HepG2 (cell line): ENCODE results near the gene IL17RA. TPM values are rescaled to one million over a fixed set of nuclear protein-coding genes. Genes with fewer than 3 reads are reported as not detected.

Experiments used
- ATAC-seq: fragments of 200-7000 bp; cut with Tn5 transposase; 3 replicates; pipeline ENCODE4 v1.9.1; 2020; ENCODE audit warnings: mild to moderate bottlenecking, moderate library complexity
- BruUV-seq: library from RNA; stranded (reverse); fragments of 400-500 nt; replicated peaks from 2 replicates; lab custom pipeline; 2021; lab: Mats Ljungman, UMichigan
- CTCF ChIA-PET: fragments of 300-600 bp; formaldehyde crosslinking; extraction: SDS; loops from one replicate; lab custom pipeline; 2021; ENCODE audit warnings: low total read pairs, inconsistent platforms, low intra/inter-chr PET ratio; lab: Yijun Ruan, JAX
- POLR2A ChIA-PET: fragments of 350-600 bp; sonication (Branson Sonifier 250); formaldehyde crosslinking; loops from one replicate; lab custom pipeline; 2020; ENCODE audit warnings: antibody characterized with exemption, inconsistent platforms; lab: Yijun Ruan, JAX
- DNase-seq: peaks from one replicate; pipeline ENCODE4 v3.0.0-alpha.2; 2015; ENCODE audit warnings: low spot score
- FAIRE-seq: peaks from 3 replicates; lab custom pipeline; 2011; peaks lifted over from hg19 to GRCh38; lab: Jason Lieb, UNC
- H2AFZ ChIP-seq: one replicate; pipeline ENCODE4 v1.6.1; 2011; ENCODE audit warnings: low read length, inconsistent platforms
- H3K27ac ChIP-seq: fragments of 300-600 bp; 3 replicates; pipeline ENCODE4 v1.8.0; 2011; ENCODE audit warnings: mixed run types, mild to moderate bottlenecking, mixed read lengths, low read length, inconsistent platforms; ENCODE audit not compliant: insufficient read depth; ENCODE audit errors: extremely low read length
- H3K27me3 ChIP-seq, 2 experiments: fragments of 200-600 bp in 1 of 2; 2 replicates in 1 of 2; 3 replicates in 1 of 2; pipeline versions ENCODE4 v1.6.0 to v1.8.0; 2011; ENCODE audit warnings: low read length in 2 of 2, mild to moderate bottlenecking in 2 of 2, moderate library complexity in 2 of 2, inconsistent platforms in 1 of 2; ENCODE audit not compliant: insufficient read depth in 2 of 2, control insufficient read depth in 1 of 2
- H3K36me3 ChIP-seq, 2 experiments: fragments of 200-600 bp in 1 of 2; replicated peaks in 1 of 2; 2 replicates in 1 of 2; 3 replicates in 1 of 2; pipeline versions ENCODE4 v1.5.1 to v1.8.0; 2011; ENCODE audit warnings: low read length in 2 of 2, inconsistent platforms in 1 of 2; ENCODE audit not compliant: insufficient read depth in 2 of 2, control insufficient read depth in 1 of 2
- H3K4me1 ChIP-seq: 2 replicates; pipeline ENCODE4 v1.5.1; 2012; ENCODE audit warnings: low read length, inconsistent platforms; ENCODE audit not compliant: insufficient read depth
- H3K4me2 ChIP-seq: 2 replicates; pipeline ENCODE4 v1.6.0; 2011; ENCODE audit warnings: low read depth, low read length, inconsistent platforms
- H3K4me3 ChIP-seq, 3 experiments: fragments of 200-600 bp in 1 of 3; sonication (generic), shearing (Covaris generic) in 1 of 3; replicated peaks in 1 of 3; 2 replicates each; pipeline ENCODE4 v1.5.1; 2011 to 2016; ENCODE audit warnings: low read length in 3 of 3, inconsistent platforms in 2 of 3, low read depth in 2 of 3, mild to moderate bottlenecking in 2 of 3, control low read depth in 1 of 3, mixed read lengths in 1 of 3; ENCODE audit not compliant: insufficient read depth in 1 of 3
- H3K79me2 ChIP-seq: one replicate; pipeline ENCODE4 v1.6.1; 2011; ENCODE audit warnings: low read length, inconsistent platforms; ENCODE audit not compliant: insufficient read depth
- H3K9ac ChIP-seq: 2 replicates; pipeline ENCODE4 v1.6.0; 2011; ENCODE audit warnings: mild to moderate bottlenecking, low read depth, low read length, inconsistent platforms; ENCODE audit not compliant: insufficient read depth
- H3K9me3 ChIP-seq: 2 replicates; pipeline ENCODE4 v1.5.1; 2012; ENCODE audit warnings: mild to moderate bottlenecking, low read length
- H4K20me1 ChIP-seq: 2 replicates; pipeline ENCODE4 v1.6.0; 2011; ENCODE audit warnings: inconsistent platforms, mild to moderate bottlenecking, low read length, moderate library complexity; ENCODE audit not compliant: insufficient read depth
- KLF9 ChIP-seq: IDR thresholded peaks from 2 replicates; pipeline ENCODE4 v1.6.1; 2016; ENCODE audit warnings: low read depth
- ONECUT2 ChIP-seq: sonication (generic); formaldehyde crosslinking; IDR thresholded peaks from 2 replicates; pipeline ENCODE4 v1.4.0; 2020; ENCODE audit warnings: missing genetic modification reagents
- SP2 ChIP-seq: sonication (generic); formaldehyde crosslinking; IDR thresholded peaks from 2 replicates; pipeline ENCODE4 v1.5.1; 2020; ENCODE audit warnings: mild to moderate bottlenecking, missing genetic modification reagents
- TARDBP ChIP-seq: sonication (generic); formaldehyde crosslinking; IDR thresholded peaks from 2 replicates; pipeline ENCODE4 v1.8.0; 2022; ENCODE audit warnings: mild to moderate bottlenecking, missing genetic modification reagents
- ZKSCAN8 ChIP-seq: IDR thresholded peaks from 2 replicates; pipeline ENCODE4 v1.6.1; 2016; ENCODE audit warnings: borderline replicate concordance, missing genetic modification reagents, missing compliant biosample characterization
- ZMYM4 ChIP-seq: sonication (generic); formaldehyde crosslinking; IDR thresholded peaks from 2 replicates; pipeline ENCODE4 v1.8.1; 2023; ENCODE audit warnings: mild to moderate bottlenecking, missing genetic modification reagents
- ZNF207 ChIP-seq: fragments of 450-650 bp; IDR thresholded peaks from 2 replicates; pipeline ENCODE4 v1.6.1; 2016; ENCODE audit warnings: antibody characterized with exemption, borderline replicate concordance
- ZNF331 ChIP-seq: sonication (generic); formaldehyde crosslinking; IDR thresholded peaks from 2 replicates; pipeline ENCODE4 v1.4.0; 2020; ENCODE audit warnings: missing genetic modification reagents
- ZNF350 ChIP-seq: sonication (generic); formaldehyde crosslinking; IDR thresholded peaks from 2 replicates; pipeline ENCODE4 v1.4.0; 2020; ENCODE audit warnings: mild to moderate bottlenecking, low read depth, missing genetic modification reagents, borderline replicate concordance
- ZNF446 ChIP-seq: sonication (generic); formaldehyde crosslinking; IDR thresholded peaks from 2 replicates; pipeline ENCODE4 v1.5.0; 2020; ENCODE audit warnings: mild to moderate bottlenecking, missing genetic modification reagents
- ZNF556 ChIP-seq: sonication (generic); formaldehyde crosslinking; IDR thresholded peaks from 2 replicates; pipeline ENCODE4 v1.4.0; 2020; ENCODE audit warnings: mild to moderate bottlenecking, missing genetic modification reagents, borderline replicate concordance
- ZNF607 ChIP-seq: sonication (generic); formaldehyde crosslinking; IDR thresholded peaks from 2 replicates; pipeline ENCODE4 v1.5.1; 2020; ENCODE audit warnings: missing genetic modification reagents, mild to moderate bottlenecking, borderline replicate concordance
- ZNF766 ChIP-seq: sonication (generic); formaldehyde crosslinking; IDR thresholded peaks from 2 replicates; pipeline ENCODE4 v1.5.0; 2020; ENCODE audit warnings: missing genetic modification reagents, borderline replicate concordance
- WGBS: methylation state at CpG from one replicate; pipeline ENCODE4 v1.1.6; 2017; ENCODE audit warnings: low lambda C conversion rate; 5-methylcytosine and 5-hydroxymethylcytosine counted together
- in situ Hi-C: cut with HindIII; loops from 2 replicates; pipeline ENCODE4 v1.10.0; 2017; ENCODE audit warnings: low pct_unique_long_range_greater_than_20kb; ENCODE audit not compliant: extremely low pct_ligation_motif_present
- intact Hi-C: fragments of 100-400 bp; cut with micrococcal nuclease; formaldehyde crosslinking; loops from one replicate; pipeline ENCODE4 v1.10.0; 2022; ENCODE audit not compliant: unreplicated experiment
- polyA plus RNA-seq, 8 experiments: library from polyadenylated mRNA; depleted of rRNA in 3 of 8; stranded (reverse) in 7 of 8; unstranded in 1 of 8; fragments of >200 nt; fragmentation: Illumina TruSeq in 4 of 8; extraction: Trizol in 4 of 8; gene quantifications; 2 replicates each; pipeline versions ENCODE4 v1.2.1 to v1.2.3, GENCODE V29; 2011 to 2016; ENCODE audit warnings: low read depth in 4 of 8, missing spikeins in 1 of 8, mixed read lengths in 1 of 8; ENCODE audit not compliant: insufficient read depth in 1 of 8
- total RNA-seq, 5 experiments: library from RNA; depleted of rRNA; stranded (reverse); fragments of >200 nt; fragmentation: Illumina TruSeq; extraction: Trizol; gene quantifications; 2 replicates each; pipeline ENCODE4 v1.2.3, GENCODE V29; 2016; ENCODE audit warnings: low read depth in 1 of 5
- TF ChIP-seq, protein P1 (sequence below): IDR thresholded peaks from 2 replicates; pipeline ENCODE4 v1.6.1; 2016; ENCODE audit warnings: missing genetic modification reagents, missing compliant biosample characterization
- TF ChIP-seq, protein P2 (sequence below): sonication (generic); formaldehyde crosslinking; IDR thresholded peaks from 2 replicates; pipeline ENCODE4 v1.4.0; 2020; ENCODE audit warnings: missing genetic modification reagents
- TF ChIP-seq, protein P3 (sequence below): sonication (generic); formaldehyde crosslinking; IDR thresholded peaks from 2 replicates; pipeline ENCODE4 v1.4.0; 2020; ENCODE audit warnings: missing genetic modification reagents; ENCODE audit errors: not compliant biosample characterization

The IL17RA gene
- total and polyA plus RNA-seq, 2 of the 13 experiments (the other 11 are each of a cell fraction or from before 2014, with no cell fraction given), result 2.5 to 8.2 TPM

DNA sequence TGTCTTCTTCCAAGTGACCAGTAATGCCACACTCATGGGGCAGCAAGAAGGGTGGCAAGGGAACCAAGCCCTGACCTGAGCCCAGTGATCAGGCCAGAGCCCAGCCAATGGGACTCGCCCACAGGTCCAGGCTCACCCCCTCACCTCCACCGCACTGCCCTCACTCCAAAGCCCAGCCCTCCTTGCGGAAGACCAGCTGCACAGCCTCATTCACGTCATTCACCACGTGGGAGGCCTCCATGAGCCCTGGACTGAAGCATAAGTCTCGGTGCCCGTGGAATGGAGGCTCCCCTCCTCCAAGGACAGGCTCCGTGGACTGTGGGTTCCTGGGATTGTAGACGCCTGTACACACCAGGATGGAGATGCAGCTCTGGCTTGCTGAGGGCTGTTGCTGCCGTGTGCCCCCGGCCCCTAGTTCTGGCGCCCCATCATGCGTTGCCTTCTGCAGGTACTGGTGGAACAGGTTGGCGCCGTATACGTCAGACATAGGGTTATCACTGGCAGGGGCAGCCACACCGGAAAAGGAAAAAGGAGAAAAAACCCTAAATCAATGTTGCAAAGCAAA is 53.1 kb downstream of the IL17RA start:
- no peak overlapping the region for H2AFZ ChIP-seq
- ChIA-PET CTCF (no interaction called here), POLR2A (no interaction called here)
- DNase-seq, result no peak
- no peak overlapping the region for H3K27ac ChIP-seq
- H4K20me1 ChIP-seq, result no peaks in the 10 kb centered on the region
- H3K79me2 ChIP-seq, result no peaks in the 10 kb centered on the region
- no peaks in the 10 kb centered on the region for H3K36me3 ChIP-seq
- in situ Hi-C loops, result no loop called here
- no peaks in the 10 kb centered on the region for H3K4me1 ChIP-seq
- H3K4me2 ChIP-seq, result no peak overlapping the region
- WGBS, result 37% methylated on average over 13 of the region's 17 CpGs
- ATAC-seq, result no peak
- BruUV-seq, result no TSS peak
- peaks cover 0 to 2% of the 10 kb centered on the region in 2 experiments; a peak in 2 of 5 replicates for H3K27me3 ChIP-seq
- intact Hi-C loops, result no loop called here
- no peak overlapping the region for H3K4me3 ChIP-seq
- no peaks in the 10 kb centered on the region for H3K9me3 ChIP-seq
- FAIRE-seq, result no peak
- TF ChIP-seq, protein P1, sequence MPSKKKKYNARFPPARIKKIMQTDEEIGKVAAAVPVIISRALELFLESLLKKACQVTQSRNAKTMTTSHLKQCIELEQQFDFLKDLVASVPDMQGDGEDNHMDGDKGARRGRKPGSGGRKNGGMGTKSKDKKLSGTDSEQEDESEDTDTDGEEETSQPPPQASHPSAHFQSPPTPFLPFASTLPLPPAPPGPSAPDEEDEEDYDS (CRISPR knock-in tag), result no peak
- TF ChIP-seq, protein P2, sequence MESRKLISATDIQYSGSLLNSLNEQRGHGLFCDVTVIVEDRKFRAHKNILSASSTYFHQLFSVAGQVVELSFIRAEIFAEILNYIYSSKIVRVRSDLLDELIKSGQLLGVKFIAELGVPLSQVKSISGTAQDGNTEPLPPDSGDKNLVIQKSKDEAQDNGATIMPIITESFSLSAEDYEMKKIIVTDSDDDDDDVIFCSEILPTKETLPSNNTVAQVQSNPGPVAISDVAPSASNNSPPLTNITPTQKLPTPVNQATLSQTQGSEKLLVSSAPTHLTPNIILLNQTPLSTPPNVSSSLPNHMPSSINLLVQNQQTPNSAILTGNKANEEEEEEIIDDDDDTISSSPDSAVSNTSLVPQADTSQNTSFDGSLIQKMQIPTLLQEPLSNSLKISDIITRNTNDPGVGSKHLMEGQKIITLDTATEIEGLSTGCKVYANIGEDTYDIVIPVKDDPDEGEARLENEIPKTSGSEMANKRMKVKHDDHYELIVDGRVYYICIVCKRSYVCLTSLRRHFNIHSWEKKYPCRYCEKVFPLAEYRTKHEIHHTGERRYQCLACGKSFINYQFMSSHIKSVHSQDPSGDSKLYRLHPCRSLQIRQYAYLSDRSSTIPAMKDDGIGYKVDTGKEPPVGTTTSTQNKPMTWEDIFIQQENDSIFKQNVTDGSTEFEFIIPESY, result no peak
- TF ChIP-seq SP2 (CRISPR knock-in tag) (no peak), ZKSCAN8 (CRISPR knock-in tag) (no peak), ZNF207 (no peak), KLF9 (CRISPR knock-in tag) (no peak), ZNF331 (no peak), ZNF556 (CRISPR knock-in tag) (no peak), ZNF350 (no peak), ZNF446 (CRISPR knock-in tag) (no peak), ZNF607 (CRISPR knock-in tag) (no peak), TARDBP (CRISPR knock-in tag) (no peak), ZNF766 (CRISPR knock-in tag) (no peak), ZMYM4 (CRISPR knock-in tag) (no peak), ONECUT2 (CRISPR knock-in tag) (no peak)
- TF ChIP-seq, protein P3, sequence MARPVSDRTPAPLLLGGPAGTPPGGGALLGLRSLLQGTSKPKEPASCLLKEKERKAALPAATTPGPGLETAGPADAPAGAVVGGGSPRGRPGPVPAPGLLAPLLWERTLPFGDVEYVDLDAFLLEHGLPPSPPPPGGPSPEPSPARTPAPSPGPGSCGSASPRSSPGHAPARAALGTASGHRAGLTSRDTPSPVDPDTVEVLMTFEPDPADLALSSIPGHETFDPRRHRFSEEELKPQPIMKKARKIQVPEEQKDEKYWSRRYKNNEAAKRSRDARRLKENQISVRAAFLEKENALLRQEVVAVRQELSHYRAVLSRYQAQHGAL (CRISPR knock-in tag), result no peak
- H3K9ac ChIP-seq, result no peak overlapping the region
